HUES48 (cell line): ENCODE data around the gene CEP250.
"Not testable (repeated sequence)": the region's sequence is repeated elsewhere in the genome, so short reads cannot be mapped to it uniquely, and the experiment has no call there.

Experiments
- H3K27ac ChIP-seq: one replicate; pipeline ENCODE4 v1.7.0; 2013; ENCODE audit warnings: low read depth, low read length, inconsistent platforms
- H3K27me3 ChIP-seq: 2 replicates; pipeline ENCODE4 v1.6.1; 2013; ENCODE audit warnings: mild to moderate bottlenecking, low read length; ENCODE audit not compliant: control insufficient read depth, insufficient read depth
- H3K36me3 ChIP-seq: 2 replicates; pipeline ENCODE4 v1.6.1; 2013; ENCODE audit warnings: low read length; ENCODE audit not compliant: control insufficient read depth, insufficient read depth
- H3K4me1 ChIP-seq: 2 replicates; pipeline ENCODE4 v1.6.1; 2013; ENCODE audit warnings: mild to moderate bottlenecking, low read length; ENCODE audit not compliant: control insufficient read depth, insufficient read depth
- H3K4me3 ChIP-seq: 2 replicates; pipeline ENCODE4 v1.5.1; 2013; ENCODE audit warnings: mild to moderate bottlenecking, low read depth, low read length
- H3K9ac ChIP-seq: 2 replicates; pipeline ENCODE4 v1.6.1; 2013; ENCODE audit warnings: mild to moderate bottlenecking, low read depth, low read length, moderate library complexity
- H3K9me3 ChIP-seq: 2 replicates; pipeline ENCODE4 v1.6.1; 2013; ENCODE audit warnings: low read length; ENCODE audit not compliant: control insufficient read depth, insufficient read depth

The CEP250 gene

DNA sequence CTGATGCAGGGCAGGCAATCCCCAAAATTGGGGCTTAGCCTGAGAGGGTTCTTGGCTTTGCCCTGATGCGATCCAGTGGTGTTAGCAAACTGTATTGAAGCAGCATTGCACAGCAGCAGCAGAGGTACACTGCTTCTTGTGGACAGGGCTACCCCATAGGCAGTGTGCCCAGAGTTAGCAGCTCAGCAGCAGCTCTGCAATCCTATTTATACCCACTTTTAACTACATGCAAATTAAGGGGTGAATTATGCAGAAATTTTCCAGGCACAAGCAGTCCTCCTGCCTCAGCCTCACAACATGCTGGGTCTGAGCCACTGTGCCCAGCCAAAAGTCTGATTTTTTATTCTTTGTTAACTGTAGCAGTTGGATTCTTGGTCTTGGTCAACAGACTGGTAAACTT lies 70.2 kb downstream of the CEP250 start:
- Histone ChIP-seq H3K27ac (no peak overlapping the region), H3K9ac (no peak overlapping the region), H3K36me3 (no peaks in the 10 kb centered on the region), H3K4me3 (no peak overlapping the region), H3K4me1 (no peaks in the 10 kb centered on the region), H3K9me3 (no peaks in the 10 kb centered on the region; the same call in 1 of the 2 replicates), H3K27me3 (no peaks in the 10 kb centered on the region)

DNA sequence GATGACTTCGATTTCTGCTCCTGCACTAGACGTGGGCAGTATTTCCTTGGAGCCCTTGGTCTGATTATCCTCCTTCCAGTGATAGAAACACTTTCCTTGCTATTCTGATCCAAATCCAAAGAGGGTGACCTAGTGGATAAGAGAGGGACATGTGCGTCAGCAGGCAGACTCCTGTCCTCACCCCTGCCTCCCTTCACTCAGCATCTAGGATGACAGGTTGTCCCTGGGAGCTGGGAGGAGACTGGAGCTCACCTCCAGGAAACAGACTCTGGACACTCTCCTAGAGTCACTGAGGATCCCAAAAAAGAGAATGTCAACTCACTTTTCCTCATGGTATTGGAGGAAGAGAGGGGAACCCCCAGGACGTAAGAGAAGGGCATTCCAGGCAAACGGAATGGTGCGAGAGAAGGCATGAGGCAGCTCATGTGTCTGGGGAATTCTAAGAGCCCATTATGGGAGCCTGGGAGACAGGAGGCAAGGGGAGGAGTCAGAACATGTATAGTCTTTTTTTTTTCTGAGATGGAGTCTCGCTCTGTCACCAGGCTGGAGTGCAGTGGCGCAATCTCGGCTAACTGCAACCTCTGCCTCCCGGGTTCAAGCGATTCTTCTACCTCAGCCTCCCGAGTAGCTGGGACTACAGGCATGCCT lies 71.8 kb downstream of the CEP250 start:
- H3K36me3 ChIP-seq = no peaks in the 10 kb centered on the region
- H3K4me3 ChIP-seq = no peak overlapping the region
- H3K27me3 ChIP-seq = no peaks in the 10 kb centered on the region
- H3K9me3 ChIP-seq = no peaks in the 10 kb centered on the region; the same call in 1 of the 2 replicates
- no peak overlapping the region for H3K9ac ChIP-seq
- H3K27ac ChIP-seq = no peak overlapping the region
- no peaks in the 10 kb centered on the region for H3K4me1 ChIP-seq

DNA sequence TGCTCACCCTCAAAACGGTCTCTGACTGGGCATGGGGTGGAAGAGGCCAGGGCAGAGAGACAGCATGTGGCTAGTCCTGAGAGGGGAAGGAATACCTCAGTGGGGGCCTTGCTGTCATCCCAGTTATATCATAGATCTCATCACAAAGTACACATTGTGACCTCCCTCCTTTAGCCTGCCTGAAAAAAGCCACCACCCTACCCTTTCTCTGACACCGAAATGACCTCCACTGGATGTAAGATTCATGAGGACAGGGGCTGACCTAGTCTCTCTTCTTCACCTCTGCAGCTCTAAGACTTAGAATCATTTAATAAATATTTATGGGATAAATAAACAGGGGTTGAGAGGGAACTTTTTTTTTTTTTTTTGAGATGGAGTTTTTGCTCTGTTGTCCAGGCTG lies 74.2 kb downstream of the CEP250 start, which contains the start of gene C20orf173:
Gene C20orf173, minus strand, starts transcription at position 101 of the 400 bp plus-strand sequence. CDS start 279 bp downstream, outside the sequence.
- Histone ChIP-seq H3K27ac (no peak within 1 kb of the TSS), H3K4me1 (no peaks in the 10 kb centered on the region), H3K9ac (no peak within 1 kb of the TSS), H3K36me3 (no peaks in the 10 kb centered on the region), H3K27me3 (no peaks in the 10 kb centered on the region), H3K4me3 (no peak within 1 kb of the TSS), H3K9me3 (no peaks in the 10 kb centered on the region; the same call in 1 of the 2 replicates)

DNA sequence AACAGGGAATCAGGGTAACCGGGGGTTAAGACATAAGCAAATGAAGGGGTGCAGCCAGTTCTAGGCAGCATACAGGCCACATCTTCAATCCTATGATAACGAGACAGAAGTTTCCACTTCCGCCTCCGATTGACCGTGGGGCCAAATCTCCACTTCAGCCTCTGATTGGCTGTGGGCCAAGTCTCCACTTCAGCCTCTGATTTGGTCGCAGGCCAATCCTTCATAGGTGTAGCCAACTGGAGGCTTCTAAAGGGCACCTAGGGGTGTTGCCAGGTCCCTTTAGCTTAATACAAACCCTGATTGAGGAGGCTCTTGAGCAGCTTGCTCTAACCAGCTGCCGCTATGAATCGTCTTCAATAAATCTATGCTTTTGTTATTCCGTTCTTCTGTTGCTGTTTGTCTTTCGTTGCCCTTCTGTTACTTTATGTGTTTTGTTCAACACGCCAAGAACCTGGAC lies 84.4 kb downstream of the CEP250 start:
- Histone ChIP-seq H3K9me3 (no peaks in the 10 kb centered on the region), H3K4me1 (peaks cover 7% of the 10 kb centered on the region; the same call in 1 of the 2 replicates), H3K9ac (peak overlapping the region; percentile 26; the same call in 1 of the 2 replicates), H3K27ac (peak overlapping the region; percentile 35), H3K27me3 (no peaks in the 10 kb centered on the region), H3K4me3 (peak overlapping the region; percentile 46), H3K36me3 (peaks cover 13% of the 10 kb centered on the region)

DNA sequence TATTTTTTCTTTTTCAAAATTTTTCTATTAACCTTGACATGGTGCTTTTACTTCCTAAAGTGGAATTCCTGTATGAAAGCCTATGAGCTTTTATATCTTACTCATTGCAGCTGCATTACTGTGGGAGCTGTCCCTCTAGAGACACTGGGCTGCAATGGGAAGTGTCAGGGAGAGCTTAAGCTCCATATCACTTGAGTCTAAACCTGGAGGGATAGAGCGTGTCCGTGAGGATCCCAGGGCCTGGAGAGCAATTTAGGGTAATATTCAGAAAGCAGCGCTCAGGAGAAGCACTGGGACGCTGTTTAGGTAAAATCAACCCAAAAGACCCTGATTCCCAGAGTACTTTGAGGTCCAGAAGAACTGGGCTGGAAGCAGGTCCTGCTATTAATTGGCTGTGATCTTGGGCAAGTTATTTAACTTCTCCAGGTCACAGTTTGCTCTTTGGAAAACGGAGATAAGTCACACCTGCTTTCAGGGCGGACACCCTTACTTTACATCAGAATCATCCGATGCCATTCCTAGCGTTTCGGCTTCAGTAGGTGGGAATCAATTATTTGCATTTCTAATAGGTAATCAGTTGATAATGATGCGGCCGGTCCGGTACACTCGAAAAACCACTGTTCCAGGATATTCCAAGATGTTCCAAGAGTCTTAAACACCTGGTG lies 85.9 kb downstream of the CEP250 start:
- Histone ChIP-seq H3K27ac (peak overlapping the region; percentile 61), H3K36me3 (peaks cover 22% of the 10 kb centered on the region), H3K4me1 (peaks cover 7% of the 10 kb centered on the region; the same call in 1 of the 2 replicates), H3K4me3 (peak overlapping the region; percentile 85), H3K27me3 (no peaks in the 10 kb centered on the region), H3K9ac (peak overlapping the region; percentile 2; the same call in 1 of the 2 replicates), H3K9me3 (no peaks in the 10 kb centered on the region)

DNA sequence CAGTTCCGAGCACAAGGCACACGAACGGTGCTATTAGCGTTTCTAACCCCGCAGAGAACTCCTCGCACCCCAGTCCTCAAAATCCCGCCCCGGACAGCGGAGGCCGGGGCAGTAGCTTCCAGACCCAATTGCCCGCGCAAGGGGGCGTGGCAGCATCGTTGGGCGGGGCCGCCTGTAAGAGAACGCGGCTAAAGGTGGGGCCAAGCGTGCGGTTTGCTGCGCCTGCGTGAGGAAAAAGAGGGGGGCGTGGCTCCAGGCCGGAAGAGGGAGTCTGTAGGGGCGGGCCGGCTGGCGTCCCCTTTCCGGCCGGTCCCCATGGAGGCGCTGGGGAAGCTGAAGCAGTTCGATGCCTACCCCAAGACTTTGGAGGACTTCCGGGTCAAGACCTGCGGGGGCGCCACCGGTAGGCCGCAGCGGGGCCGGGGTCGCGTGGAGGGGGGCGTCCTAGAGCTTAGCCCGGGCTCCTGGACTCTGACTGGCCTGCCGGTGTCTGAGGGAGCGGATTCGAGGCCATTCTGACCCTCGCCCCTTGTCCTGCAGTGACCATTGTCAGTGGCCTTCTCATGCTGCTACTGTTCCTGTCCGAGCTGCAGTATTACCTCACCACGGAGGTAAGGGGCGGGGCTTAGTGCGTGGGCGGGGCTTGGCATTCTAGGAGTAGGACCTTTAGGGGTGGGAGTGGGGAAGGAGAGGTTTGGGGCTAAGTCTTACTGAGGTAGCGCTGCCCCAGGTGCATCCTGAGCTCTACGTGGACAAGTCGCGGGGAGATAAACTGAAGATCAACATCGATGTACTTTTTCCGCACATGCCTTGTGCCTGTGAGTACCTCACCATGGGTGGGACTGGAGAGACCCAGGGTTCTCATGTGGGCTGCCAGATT lies 86.6 kb downstream of the CEP250 start, which contains the start of gene ERGIC3:
Gene ERGIC3, plus strand, starts transcription at position 296 of the 880 bp plus-strand sequence. Its CDS starts 20 bp downstream, at position 316.
- peak within 1 kb of the TSS; percentile 90 for H3K9ac ChIP-seq
- peaks cover 7% of the 10 kb centered on the region; the same call in 1 of the 2 replicates for H3K4me1 ChIP-seq
- H3K27ac ChIP-seq = peak within 1 kb of the TSS; percentile 99
- peak within 1 kb of the TSS; percentile 85 for H3K4me3 ChIP-seq
- no peaks in the 10 kb centered on the region for H3K27me3 ChIP-seq
- H3K9me3 ChIP-seq = no peaks in the 10 kb centered on the region
- H3K36me3 ChIP-seq = peaks cover 29% of the 10 kb centered on the region

DNA sequence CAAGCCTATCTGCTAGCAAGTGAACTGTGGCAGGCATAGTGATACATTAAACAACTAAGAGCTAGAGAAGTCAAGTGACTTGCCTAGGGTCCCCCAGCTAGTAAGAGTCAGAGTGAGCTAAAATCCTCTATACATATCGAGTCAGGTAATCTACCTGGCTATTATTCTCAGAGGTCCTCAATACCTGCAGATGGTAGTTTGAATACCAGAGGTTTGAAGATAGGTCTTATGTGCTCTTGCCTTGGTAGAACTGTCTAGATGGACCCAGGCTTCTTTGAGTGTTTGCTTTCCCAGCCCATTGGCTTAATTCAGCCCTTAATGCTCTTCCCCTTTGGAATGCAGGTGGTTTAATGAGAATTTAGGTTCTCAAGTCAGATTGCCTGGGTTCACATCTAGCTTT lies 87.6 kb downstream of the CEP250 start:
- H3K27me3 ChIP-seq = no peaks in the 10 kb centered on the region
- no peaks in the 10 kb centered on the region for H3K9me3 ChIP-seq
- H3K36me3 ChIP-seq = peaks cover 39% of the 10 kb centered on the region
- H3K4me1 ChIP-seq = peaks cover 7% of the 10 kb centered on the region; the same call in 1 of the 2 replicates
- H3K9ac ChIP-seq = no peak overlapping the region
- H3K27ac ChIP-seq = no peak overlapping the region
- H3K4me3 ChIP-seq = peak overlapping the region; percentile 85; the same call in 1 of the 2 replicates

DNA sequence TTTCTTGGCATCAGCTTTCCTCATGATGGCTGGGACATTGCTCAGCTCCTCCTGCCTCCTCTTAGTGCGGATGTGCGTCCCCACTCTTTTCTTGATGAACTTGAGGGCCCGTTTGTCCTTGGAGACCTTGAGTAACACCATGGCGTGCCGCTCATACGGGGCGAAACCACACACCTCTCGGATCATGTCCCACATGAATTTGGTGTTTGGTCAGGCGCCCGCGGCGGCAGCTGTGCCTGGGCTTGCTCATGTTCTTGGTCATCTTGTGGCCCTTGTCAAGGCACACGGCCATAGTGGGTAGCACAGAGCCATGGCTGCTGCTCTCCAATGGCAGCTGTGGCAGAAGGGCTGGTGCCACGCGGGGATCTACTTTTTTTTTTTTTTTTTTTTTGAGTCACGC lies 89.0 kb downstream of the CEP250 start:
- no peaks in the 10 kb centered on the region for H3K27me3 ChIP-seq
- no peak overlapping the region for H3K9ac ChIP-seq
- peaks cover 53% of the 10 kb centered on the region for H3K36me3 ChIP-seq
- H3K4me1 ChIP-seq = peaks cover 7% of the 10 kb centered on the region; the same call in 1 of the 2 replicates
- no peak overlapping the region for H3K27ac ChIP-seq
- H3K9me3 ChIP-seq = no peaks in the 10 kb centered on the region
- H3K4me3 ChIP-seq = no peak overlapping the region

DNA sequence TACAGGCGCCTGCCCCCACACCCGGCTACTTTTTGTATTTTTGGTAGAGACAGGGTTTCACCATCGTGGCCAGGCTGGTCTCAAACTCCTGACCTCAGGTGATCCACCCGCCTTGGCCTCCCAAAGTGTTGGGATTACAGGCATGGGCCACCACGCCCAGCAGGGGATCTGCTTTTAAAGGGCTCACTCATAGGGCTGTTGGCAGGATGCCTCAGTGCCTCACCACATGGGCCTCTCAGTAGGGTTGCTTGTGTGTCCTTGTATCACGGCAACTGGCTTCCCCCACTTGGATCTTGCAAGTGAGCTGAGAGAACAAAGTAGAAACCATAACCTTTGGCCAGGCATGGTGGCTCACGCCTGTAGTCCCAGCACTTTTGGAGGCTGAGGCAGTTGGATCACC lies 89.5 kb downstream of the CEP250 start:
- H3K9ac ChIP-seq, H3K27me3 ChIP-seq, H3K9me3 ChIP-seq, H3K4me3 ChIP-seq, H3K27ac ChIP-seq, H3K4me1 ChIP-seq: not testable (repeated sequence)
- H3K36me3 ChIP-seq = peaks cover 57% of the 10 kb centered on the region

DNA sequence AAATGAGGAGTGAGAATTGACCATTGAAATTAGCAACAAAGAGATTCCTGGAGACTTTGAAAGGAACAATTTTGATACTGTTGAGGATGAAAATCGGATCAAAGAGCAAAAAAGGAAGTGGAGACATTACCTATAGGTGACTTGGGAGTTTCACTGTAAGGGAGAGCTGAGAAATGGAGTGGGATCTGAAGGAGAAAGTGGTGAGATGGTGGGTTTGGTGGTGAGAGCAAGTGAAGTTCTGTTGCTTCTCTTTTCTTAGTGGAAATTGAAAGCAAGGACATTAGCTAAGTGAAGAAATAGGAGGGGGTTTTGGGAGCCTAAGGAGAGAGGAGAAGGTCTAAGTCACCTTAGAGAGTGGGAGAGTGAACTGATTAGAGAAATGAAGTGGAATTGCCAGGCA lies 90.7 kb downstream of the CEP250 start:
- H3K4me3 ChIP-seq = no peak overlapping the region
- no peaks in the 10 kb centered on the region for H3K9me3 ChIP-seq
- H3K27ac ChIP-seq = no peak overlapping the region
- peaks cover 5% of the 10 kb centered on the region; the same call in 1 of the 2 replicates for H3K4me1 ChIP-seq
- H3K27me3 ChIP-seq = no peaks in the 10 kb centered on the region
- no peak overlapping the region for H3K9ac ChIP-seq
- peaks cover 65% of the 10 kb centered on the region for H3K36me3 ChIP-seq
